ENCODE data around the gene CSF1.
A peak's percentile ranks its signal among the peaks of the same experiment; 100 is the strongest.

The CSF1 gene

DNA sequence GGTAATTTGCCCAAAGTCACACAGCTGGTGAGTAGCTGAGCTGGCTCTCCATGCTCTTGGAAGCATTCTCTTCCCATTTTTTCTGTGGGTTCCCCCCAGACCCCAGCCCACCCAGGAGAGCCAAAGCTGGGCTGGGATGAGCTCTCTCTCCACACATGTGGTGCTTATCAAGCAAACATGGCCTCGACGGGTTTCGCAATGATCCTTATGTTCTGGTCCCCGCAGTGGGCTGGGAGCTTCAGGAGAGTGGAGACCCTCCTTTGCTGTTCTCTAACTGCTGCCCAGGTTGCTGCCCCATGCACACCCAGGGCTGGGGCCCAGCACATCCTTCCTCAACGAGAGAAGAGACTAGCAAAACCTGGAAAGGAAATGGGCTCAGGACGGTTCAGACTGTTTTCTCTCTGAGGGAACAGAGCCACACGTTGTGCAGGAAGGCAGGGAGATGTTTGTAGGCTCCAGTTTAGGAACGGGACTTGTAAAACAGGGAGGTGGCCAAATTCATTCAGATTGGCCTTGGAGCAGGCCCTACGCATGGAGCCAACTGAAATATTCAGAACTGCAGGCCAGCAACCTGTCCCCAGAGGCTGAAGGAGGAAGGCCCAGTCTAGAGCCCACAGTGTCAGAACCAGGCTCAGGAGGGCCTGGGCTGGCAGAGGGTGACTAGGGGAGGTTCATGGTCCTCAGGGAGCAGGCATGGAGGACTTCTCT, 27.2 kb upstream of the CSF1 start:
- peak; percentile 47 for DNase-seq

DNA sequence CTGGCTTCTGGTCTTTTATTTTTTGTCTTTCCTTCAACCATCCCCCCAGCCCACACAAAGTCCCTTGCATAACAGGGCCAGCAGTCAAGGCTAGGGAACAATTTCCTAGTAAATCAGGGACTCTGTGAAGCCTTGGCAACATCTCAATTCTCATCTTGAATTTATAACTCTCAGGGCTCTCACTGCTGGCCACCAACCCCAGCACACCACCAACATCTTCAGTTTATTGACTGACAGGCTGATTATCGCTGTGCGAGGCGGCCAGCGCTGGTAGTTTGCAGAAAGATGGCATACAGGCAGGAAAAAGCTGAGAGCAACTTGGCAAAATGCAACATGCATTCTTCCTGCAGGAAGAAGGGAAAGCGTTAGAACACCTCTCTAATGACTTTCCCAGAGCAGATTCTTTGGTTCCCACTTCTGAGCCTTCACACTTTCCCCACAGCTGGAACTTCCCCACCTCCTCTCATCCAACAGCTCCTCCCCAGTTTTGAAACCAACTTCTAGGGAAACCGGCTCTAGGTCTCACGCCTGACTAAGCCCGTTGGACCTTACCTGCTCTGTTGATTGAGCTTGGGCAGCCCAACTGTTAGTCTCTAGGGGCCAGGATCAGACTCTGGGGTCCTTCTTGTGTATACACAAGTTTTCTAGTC, 26.3 kb upstream of the CSF1 start:
- no peak for DNase-seq

GRCh38 chr1:109885589-109885988, 25.1 kb upstream of the CSF1 start:
- no peak for DNase-seq

DNA sequence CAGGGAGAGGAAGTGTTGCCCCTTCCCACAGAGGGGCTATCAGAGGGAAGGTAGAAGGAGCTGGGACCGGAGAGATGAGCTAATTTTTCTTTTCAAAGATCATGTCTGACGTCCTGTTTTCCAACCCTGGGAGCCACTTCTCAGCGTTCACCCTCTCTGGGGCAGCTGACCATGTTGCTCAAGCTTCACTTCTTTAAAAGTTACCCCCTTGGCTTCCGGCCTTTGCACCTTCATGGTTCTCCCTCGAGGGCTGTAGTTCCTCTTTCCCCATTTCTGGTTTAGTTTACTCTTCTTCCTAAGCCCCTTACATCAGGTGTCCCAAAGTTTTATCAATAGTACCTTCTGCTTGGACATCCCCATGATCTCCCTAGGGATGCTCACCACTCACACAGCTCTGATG, 23.8 kb upstream of the CSF1 start:
- no peak for DNase-seq

GRCh38 chr1:109887271-109887670, 23.4 kb upstream of the CSF1 start:
- no peak for DNase-seq

GRCh38 chr1:109887884-109888283, 22.8 kb upstream of the CSF1 start:
- DNase-seq: no peak

- no peak for DNase-seq
Measured at GRCh38 chr1:109889094-109889493, 21.6 kb upstream of the CSF1 start.

DNA sequence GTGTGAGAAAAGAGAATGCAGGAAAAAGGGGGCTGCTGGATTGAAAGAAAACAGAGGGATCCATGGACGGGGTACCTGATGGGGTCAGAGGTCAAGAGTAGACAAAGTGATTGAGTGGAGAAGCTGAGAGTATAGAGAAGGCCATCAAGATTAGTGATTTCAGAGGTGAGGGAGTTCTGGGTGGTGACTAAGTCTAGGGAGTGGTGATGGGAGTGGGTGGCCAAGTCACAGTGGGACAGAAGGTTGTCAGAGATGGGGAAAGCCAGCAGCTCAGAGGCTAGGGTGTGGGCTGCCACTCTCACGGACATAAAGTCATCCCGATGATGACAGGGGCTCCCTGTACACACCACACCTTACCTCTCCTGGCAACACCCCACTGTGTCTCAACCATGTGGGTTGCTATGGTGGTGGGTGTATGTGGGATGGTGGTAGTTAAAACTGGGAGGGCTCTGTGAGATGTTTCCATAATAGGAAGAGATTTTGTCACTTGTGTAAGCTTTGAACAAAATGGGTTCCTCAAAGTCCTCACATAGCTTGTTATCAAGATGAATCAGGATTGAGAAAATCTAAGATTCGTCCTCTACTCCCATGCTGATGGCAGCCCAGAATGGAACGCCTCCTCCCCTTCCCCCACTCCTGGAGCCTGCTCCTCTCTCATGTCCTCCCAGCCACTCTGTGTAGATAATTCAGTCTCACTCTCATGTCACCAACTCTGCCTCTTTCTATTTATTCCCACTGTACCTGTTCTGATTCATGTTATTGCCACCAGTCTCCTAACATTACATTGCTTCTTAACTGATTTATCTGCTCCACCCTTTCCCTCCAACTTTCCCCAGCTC, 20.3 kb upstream of the CSF1 start:
- DNase-seq: no peak

- no peak for DNase-seq
Measured at GRCh38 chr1:109891930-109892329, 18.7 kb upstream of the CSF1 start.

DNA sequence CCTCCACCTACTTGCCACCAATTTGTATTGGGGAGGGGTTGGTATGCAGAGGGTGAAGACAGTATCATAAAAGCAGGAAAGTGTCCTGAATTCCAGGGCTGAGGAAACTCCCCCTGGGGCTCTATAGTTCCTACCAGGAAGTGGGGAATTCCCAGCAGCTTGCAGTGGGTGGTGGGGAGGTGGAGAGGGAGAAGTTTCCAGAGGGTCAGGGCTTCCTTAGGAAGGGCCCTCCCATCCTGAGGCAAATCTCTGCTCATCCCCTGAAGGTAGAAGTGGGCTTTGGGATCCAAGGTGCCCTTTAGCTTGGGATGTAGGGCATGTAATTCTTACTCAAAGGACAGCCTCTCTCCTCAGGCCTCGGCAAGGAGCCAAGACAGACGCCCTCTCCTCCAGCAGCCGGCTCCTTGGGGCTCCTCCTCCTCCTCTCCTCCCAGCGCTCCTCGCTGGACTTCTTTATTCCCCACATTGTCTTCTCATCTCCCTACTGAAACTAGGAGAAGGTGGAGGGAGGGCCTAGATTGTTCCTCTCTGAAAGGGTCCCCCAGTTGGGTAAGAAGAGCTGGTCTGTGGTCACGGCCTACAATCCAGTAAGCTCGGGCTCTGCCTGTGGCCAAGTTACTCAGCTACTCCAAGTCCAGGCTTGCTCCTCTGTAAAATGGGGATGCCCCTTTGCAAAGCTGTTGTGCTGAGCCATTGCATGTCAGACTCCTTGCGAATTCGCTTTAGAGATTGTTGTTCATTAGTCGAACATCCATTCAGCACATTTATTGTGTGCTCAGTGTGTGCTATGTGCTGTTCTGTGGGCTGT, 17.9 kb upstream of the CSF1 start:
- no peak for DNase-seq

- no peak for DNase-seq
Measured at GRCh38 chr1:109893532-109894171, 17.0 kb upstream of the CSF1 start.

DNA sequence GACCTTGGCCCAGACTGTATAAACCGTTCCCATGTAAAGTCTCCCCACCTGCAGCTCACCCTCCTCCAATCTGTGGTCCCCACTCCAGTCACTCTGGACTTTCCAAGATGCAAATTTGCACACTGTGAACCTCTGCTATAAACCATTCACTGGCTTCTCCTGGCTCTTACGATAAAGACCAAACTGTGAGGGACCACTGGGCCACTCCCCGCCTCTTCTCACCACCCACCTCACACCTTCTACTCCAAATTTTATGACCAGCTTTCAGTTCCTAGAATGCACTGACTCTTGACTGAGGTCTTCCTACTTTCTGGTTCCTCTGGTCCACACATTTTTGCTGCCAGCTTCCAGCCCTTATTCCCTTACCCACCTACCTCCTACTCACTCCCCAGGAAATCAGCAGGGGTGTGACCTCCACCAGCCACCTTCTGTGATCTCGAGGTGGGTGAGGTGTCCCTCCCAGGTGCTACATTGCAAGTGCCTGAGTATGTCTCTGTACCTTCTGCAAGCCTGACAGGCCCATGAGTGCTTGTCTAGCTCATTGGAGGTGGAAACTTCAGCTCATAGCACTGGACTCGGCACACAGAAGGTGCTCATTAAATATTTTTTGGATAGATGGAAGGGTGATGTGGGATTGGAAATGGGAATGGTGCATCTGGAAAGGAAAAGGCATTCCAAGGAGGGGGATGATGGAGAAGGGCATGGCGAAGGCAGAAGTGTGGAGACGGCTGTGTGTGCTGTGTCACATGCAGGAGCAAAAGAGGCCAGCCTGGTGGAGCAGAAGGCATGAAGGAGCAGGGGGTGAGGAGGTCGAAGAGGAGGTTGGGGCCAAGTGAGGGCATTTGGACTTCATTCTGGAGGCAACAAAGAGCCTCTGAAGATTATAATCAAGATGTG, 15.6 kb upstream of the CSF1 start:
- no peak for DNase-seq

DNA sequence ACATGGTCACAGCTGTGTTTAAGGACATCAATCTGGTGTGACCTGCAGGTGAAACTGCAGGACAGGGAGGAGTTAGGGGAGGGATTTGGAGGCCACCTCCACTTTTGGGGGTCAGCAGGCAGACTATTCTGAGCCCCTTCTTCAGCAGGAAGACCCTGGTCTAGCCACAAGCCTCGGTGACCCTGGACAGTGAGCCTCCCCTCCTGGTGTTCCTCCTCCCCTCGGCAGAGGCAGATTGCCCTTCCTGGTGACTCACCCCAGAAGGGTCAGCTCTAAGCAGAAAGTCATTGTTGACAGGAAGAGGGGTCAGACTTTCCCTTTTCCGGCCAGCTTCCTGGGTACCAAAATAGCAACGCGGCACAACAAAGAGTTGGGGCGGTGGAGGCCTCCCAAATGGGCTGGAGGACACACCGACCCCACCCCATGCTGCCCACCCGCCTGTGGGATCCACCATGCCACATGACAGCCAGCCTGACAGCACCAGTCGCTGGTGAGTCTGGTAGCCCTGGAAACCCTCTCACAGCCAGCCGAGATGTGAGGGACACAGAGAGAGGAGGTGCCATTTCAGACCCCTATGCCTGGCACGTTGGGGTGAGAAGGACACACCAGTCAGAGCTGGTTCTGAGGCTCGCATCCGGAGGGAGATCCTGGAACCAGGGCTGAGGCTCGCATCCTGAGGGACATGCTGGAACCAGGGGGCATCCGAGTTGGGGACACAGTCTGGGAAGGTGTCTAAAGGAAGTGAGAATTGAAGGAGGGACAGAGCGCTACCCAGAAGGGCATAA, 14.7 kb upstream of the CSF1 start:
- DNase-seq: no peak

DNA sequence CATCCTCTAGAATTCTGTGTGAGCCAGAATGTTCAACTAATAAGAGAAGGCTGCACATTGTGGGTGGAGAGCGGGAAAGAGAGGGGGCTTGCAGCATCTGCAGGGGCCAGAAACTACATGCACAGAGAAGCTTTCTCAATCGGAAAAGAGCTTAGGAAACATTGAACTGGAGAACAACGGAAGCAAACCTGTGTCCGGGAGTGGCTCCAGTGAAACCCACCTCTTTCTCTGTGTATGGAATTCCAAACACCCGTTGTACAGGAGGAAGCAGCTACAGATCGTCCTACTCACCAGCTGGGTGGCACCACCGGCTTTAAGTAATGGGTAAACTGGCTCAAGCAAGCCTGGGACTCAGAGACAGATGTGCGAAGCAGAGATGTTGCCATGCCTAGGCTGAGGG, 14.0 kb upstream of the CSF1 start:
- no peak for DNase-seq

DNA sequence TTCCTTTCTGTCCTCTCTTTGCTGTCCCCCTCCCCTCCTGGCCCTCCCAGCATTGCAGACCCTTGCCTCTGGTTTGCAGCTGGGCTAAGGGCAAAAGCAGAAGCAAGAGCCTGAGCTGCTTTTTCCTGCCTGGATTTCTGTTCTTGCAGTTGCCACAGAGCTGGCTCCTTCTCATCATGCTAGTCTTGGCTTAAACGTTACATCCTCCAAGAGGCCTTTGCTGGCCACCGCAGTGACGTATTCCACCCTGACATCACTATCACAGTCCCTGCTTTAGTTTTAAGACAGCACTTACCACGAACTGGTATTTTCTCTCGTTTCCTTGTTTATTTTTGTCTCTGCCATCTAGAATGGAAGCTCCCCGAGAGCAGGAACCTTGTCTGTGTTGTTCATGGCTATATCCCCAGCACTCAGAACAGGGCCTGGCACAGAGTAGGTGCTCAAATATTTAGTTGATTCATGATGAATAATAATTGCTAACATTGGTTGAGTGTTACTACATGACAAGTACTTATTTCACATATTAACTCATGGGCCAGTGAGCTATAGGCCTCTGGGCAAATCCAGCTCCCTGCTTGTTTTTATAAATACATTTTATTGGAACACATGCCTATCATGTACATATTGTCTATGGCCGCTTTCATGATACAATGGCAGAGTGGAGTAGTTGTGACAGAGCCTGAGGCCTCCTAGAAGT, 13.2 kb upstream of the CSF1 start:
- no peak for DNase-seq

- no peak for DNase-seq
Measured at GRCh38 chr1:109898842-109899241, 11.8 kb upstream of the CSF1 start.

- DNase-seq: no peak
Measured at GRCh38 chr1:109901141-109901523, 9.5 kb upstream of the CSF1 start.

GRCh38 chr1:109901524-109902145, 9.0 kb upstream of the CSF1 start:
- DNase-seq: no peak

- no peak for DNase-seq
Measured at GRCh38 chr1:109902204-109902985, 8.3 kb upstream of the CSF1 start.
